GM23338 (cell line): ENCODE results near the gene ORC4. TPM values are rescaled to one million over a fixed set of nuclear protein-coding genes. Genes with fewer than 3 reads are reported as not detected.

Experiments used
- ATAC-seq: fragments of 200-7000 bp; cut with Tn5 transposase; 3 replicates; pipeline ENCODE4 v1.9.1; 2020
- DNase-seq: peaks from one replicate; pipeline ENCODE4 v3.0.0-alpha.2; 2015; ENCODE audit warnings: low spot score
- H2AFZ ChIP-seq: fragments of 200-600 bp; sonication (generic); 2 replicates; pipeline ENCODE4 v1.8.0; 2016; ENCODE audit warnings: antibody characterized with exemption, mild to moderate bottlenecking, moderate library complexity
- H3F3A ChIP-seq: fragments of 200-600 bp; sonication (generic); replicated peaks from 2 replicates; pipeline ENCODE4 v1.8.0; 2017; ENCODE audit warnings: antibody characterized with exemption, mixed run types, low read depth
- H3K27ac ChIP-seq: fragments of 200-600 bp; sonication (generic); 2 replicates; pipeline ENCODE4 v1.6.1; 2016; ENCODE audit warnings: low read depth
- H3K27me3 ChIP-seq: fragments of 200-600 bp; sonication (generic); 2 replicates; pipeline ENCODE4 v1.8.0; 2016; ENCODE audit warnings: mild to moderate bottlenecking, mixed run types, moderate library complexity; ENCODE audit not compliant: insufficient read depth
- H3K36me3 ChIP-seq: fragments of 200-600 bp; sonication (generic); 2 replicates; pipeline ENCODE4 v1.8.0; 2016; ENCODE audit warnings: mild to moderate bottlenecking; ENCODE audit not compliant: insufficient read depth
- H3K4me1 ChIP-seq: fragments of 200-600 bp; sonication (generic); 2 replicates; pipeline ENCODE4 v1.8.0; 2016; ENCODE audit warnings: mild to moderate bottlenecking, moderate library complexity; ENCODE audit not compliant: insufficient read depth
- H3K4me2 ChIP-seq: fragments of 200-600 bp; sonication (generic); 2 replicates; pipeline ENCODE4 v1.7.1; 2017; ENCODE audit warnings: mixed run types
- H3K4me3 ChIP-seq: fragments of 200-600 bp; sonication (generic); 2 replicates; pipeline ENCODE4 v1.6.1; 2016; ENCODE audit warnings: mixed run types
- H3K79me2 ChIP-seq: fragments of 200-600 bp; sonication (generic); replicated peaks from 2 replicates; pipeline ENCODE4 v1.8.0; 2017; ENCODE audit warnings: mild to moderate bottlenecking; ENCODE audit not compliant: insufficient read depth
- H3K9me2 ChIP-seq: fragments of 200-600 bp; sonication (generic); 2 replicates; pipeline ENCODE4 v1.8.0; 2017; ENCODE audit not compliant: insufficient read depth
- H4K20me1 ChIP-seq: fragments of 200-600 bp; sonication (generic); replicated peaks from 2 replicates; pipeline ENCODE4 v1.8.0; 2017; ENCODE audit warnings: mild to moderate bottlenecking; ENCODE audit not compliant: insufficient read depth
- H3K27ac Mint-ChIP-seq: 2 replicates; pipeline ENCODE4 v1.8.0; 2020; ENCODE audit warnings: inconsistent platforms, mild to moderate bottlenecking, moderate library complexity, mixed read lengths
- H3K27me3 Mint-ChIP-seq: 3 replicates; pipeline ENCODE4 v1.8.0; 2022; ENCODE audit warnings: low read depth, mild to moderate bottlenecking, moderate library complexity, mixed read lengths, inconsistent platforms; ENCODE audit not compliant: insufficient read depth, poor library complexity
- H3K36me3 Mint-ChIP-seq: 3 replicates; pipeline ENCODE4 v1.8.0; 2021; ENCODE audit warnings: low read depth, mild to moderate bottlenecking, inconsistent platforms, moderate library complexity, mixed read lengths
- H3K4me1 Mint-ChIP-seq: 3 replicates; pipeline ENCODE4 v1.8.0; 2020; ENCODE audit warnings: mild to moderate bottlenecking, inconsistent platforms, mixed read lengths
- H3K4me3 Mint-ChIP-seq: 3 replicates; pipeline ENCODE4 v1.8.0; 2021; ENCODE audit warnings: moderate library complexity, mild to moderate bottlenecking, inconsistent platforms, mixed read lengths
- H3K9me3 Mint-ChIP-seq: 3 replicates; pipeline ENCODE4 v1.8.0; 2020; ENCODE audit warnings: moderate library complexity, mild to moderate bottlenecking, inconsistent platforms, mixed read lengths
- ETS1 ChIP-seq: IDR thresholded peaks from 2 replicates; pipeline ENCODE4 v1.6.1; 2016; ENCODE audit warnings: antibody characterized with exemption
- EZH2 ChIP-seq: fragments of 200-600 bp; sonication (generic); IDR thresholded peaks from one replicate; pipeline ENCODE4 v1.8.0; 2017; ENCODE audit warnings: antibody characterized with exemption, mild to moderate bottlenecking, low read depth; ENCODE audit not compliant: unreplicated experiment
- EZH2phosphoT487 ChIP-seq: fragments of 200-600 bp; sonication (generic); IDR thresholded peaks from one replicate; pipeline ENCODE4 v1.8.1; 2018; ENCODE audit warnings: antibody characterized with exemption; ENCODE audit not compliant: unreplicated experiment
- JUNB ChIP-seq: IDR thresholded peaks from one replicate; pipeline ENCODE4 v1.6.1; 2016; ENCODE audit warnings: antibody characterized with exemption; ENCODE audit not compliant: unreplicated experiment
- NANOG ChIP-seq: IDR thresholded peaks from 2 replicates; pipeline ENCODE4 v1.6.1; 2016; ENCODE audit warnings: antibody characterized with exemption, borderline replicate concordance
- STAT1 ChIP-seq: IDR thresholded peaks from one replicate; pipeline ENCODE4 v1.6.1; 2016; ENCODE audit warnings: antibody characterized with exemption; ENCODE audit not compliant: unreplicated experiment
- ZNF114 ChIP-seq: fragments of 250-450 bp; sonication (Bioruptor Pico); IDR thresholded peaks from 2 replicates; pipeline ENCODE4 v1.5.0; 2020; ENCODE audit warnings: mild to moderate bottlenecking, moderate library complexity
- ZNF331 ChIP-seq: fragments of 250-450 bp; sonication (Bioruptor Pico); IDR thresholded peaks from 2 replicates; pipeline ENCODE4 v1.5.0; 2020; ENCODE audit warnings: low read depth, mild to moderate bottlenecking, moderate library complexity
- ZNF462 ChIP-seq: fragments of 250-450 bp; sonication (Bioruptor Pico); IDR thresholded peaks from 2 replicates; pipeline ENCODE4 v1.5.0; 2020; ENCODE audit warnings: mild to moderate bottlenecking, moderate library complexity
- polyA plus RNA-seq: library from polyadenylated mRNA; unstranded; fragments of >200 nt; fragmentation: Nextera tagmentation; extraction: Ambion mirVana; gene quantifications from 2 replicates; pipeline ENCODE4 v1.2.1, GENCODE V29; 2016
- total RNA-seq: library from RNA; depleted of rRNA; stranded (reverse); fragments of >200 nt; shearing (Covaris generic); gene quantifications from 2 replicates; pipeline ENCODE4 v1.2.3, GENCODE V29; 2014
- TF ChIP-seq, protein P1 (sequence below), 2 experiments: fragments of 200-600 bp in 1 of 2; sonication (generic) in 1 of 2; conservative IDR thresholded peaks; 2 replicates each; pipeline versions ENCODE4 v1.5.1 to v1.6.1; 2016 to 2017; ENCODE audit warnings: antibody characterized with exemption in 2 of 2, low read depth in 2 of 2, mild to moderate bottlenecking in 2 of 2, moderate library complexity in 1 of 2
- TF ChIP-seq, protein P2 (sequence below): IDR thresholded peaks from one replicate; pipeline ENCODE4 v1.6.1; 2018; ENCODE audit warnings: antibody characterized with exemption; ENCODE audit not compliant: unreplicated experiment

Gene ORC4
- total and polyA plus RNA-seq, 2 experiments from 2014 or later, result 47.5 to 177 TPM

DNA sequence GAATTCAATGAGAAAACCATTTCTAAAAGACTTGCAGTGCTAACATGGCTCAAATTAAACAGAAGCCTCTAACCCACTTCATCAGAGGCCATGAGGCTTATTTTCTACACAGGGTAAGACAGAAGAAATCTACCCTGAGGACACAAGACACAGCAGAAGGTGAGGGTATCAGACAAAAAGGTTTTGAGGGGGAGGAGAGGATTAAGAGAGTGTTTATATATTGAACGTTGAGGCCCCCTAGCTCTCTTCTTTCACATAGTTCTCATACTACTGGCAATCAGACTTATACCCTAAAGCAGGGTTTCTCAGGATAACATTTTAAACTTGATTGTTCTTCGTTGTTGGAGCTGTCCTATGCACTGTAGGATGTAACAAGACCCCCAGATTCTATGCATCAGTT, 21.4 kb downstream of the ORC4 start (continued):
- TF ChIP-seq ZNF462 (no peak), ZNF114 (CRISPR knock-in tag) (no peak), ETS1 (no peak)

DNA sequence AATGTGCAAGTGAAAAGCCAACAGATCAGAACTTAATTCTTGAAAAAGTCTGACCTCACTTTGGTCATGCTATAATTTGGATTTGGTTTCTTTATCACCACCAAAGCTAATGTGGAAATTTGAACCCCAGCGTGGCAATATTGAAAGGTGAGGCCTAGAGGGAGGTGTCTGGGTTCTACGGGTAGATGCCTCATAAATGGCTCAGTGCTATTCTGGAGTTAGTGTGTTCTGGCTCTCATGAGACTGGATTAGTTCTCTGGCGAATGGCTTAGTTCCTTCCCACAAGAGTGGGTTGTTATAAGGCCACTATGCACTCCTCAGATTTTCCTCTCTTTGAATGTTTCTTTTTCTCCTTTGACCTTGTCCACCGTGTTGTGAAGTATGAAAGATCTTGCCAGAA, 22.3 kb downstream of the ORC4 start:
- H3K27ac Mint-ChIP-seq, result no peak overlapping the region
- H3K9me3 Mint-ChIP-seq, result peaks cover 29% of the 10 kb centered on the region
- Histone ChIP-seq H3K79me2 (peaks cover 100% of the 10 kb centered on the region), H4K20me1 (peaks cover 29% of the 10 kb centered on the region), H3F3A (no peaks in the 10 kb centered on the region), H3K4me1 (peaks cover 24% of the 10 kb centered on the region), H3K27ac (no peak overlapping the region), H3K9me2 (no peaks in the 10 kb centered on the region), H2AFZ (no peak overlapping the region), H3K4me3 (no peak overlapping the region), H3K4me2 (no peak overlapping the region), H3K27me3 (no peaks in the 10 kb centered on the region), H3K36me3 (no peaks in the 10 kb centered on the region)
- H3K4me3 Mint-ChIP-seq, result no peak overlapping the region
- H3K27me3 Mint-ChIP-seq, result peaks cover 4% of the 10 kb centered on the region
- peaks cover 36% of the 10 kb centered on the region for H3K4me1 Mint-ChIP-seq
- no peak for DNase-seq
- peaks cover 50% of the 10 kb centered on the region for H3K36me3 Mint-ChIP-seq
- no peak for ATAC-seq
- TF ChIP-seq, protein P1, sequence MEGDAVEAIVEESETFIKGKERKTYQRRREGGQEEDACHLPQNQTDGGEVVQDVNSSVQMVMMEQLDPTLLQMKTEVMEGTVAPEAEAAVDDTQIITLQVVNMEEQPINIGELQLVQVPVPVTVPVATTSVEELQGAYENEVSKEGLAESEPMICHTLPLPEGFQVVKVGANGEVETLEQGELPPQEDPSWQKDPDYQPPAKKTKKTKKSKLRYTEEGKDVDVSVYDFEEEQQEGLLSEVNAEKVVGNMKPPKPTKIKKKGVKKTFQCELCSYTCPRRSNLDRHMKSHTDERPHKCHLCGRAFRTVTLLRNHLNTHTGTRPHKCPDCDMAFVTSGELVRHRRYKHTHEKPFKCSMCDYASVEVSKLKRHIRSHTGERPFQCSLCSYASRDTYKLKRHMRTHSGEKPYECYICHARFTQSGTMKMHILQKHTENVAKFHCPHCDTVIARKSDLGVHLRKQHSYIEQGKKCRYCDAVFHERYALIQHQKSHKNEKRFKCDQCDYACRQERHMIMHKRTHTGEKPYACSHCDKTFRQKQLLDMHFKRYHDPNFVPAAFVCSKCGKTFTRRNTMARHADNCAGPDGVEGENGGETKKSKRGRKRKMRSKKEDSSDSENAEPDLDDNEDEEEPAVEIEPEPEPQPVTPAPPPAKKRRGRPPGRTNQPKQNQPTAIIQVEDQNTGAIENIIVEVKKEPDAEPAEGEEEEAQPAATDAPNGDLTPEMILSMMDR (conservative IDR thresholded peaks at IDR 0.05; ENCODE audit: low read depth in 2 of 2), result no peak
- no peak for TF ChIP-seq STAT1
- TF ChIP-seq, protein P2, sequence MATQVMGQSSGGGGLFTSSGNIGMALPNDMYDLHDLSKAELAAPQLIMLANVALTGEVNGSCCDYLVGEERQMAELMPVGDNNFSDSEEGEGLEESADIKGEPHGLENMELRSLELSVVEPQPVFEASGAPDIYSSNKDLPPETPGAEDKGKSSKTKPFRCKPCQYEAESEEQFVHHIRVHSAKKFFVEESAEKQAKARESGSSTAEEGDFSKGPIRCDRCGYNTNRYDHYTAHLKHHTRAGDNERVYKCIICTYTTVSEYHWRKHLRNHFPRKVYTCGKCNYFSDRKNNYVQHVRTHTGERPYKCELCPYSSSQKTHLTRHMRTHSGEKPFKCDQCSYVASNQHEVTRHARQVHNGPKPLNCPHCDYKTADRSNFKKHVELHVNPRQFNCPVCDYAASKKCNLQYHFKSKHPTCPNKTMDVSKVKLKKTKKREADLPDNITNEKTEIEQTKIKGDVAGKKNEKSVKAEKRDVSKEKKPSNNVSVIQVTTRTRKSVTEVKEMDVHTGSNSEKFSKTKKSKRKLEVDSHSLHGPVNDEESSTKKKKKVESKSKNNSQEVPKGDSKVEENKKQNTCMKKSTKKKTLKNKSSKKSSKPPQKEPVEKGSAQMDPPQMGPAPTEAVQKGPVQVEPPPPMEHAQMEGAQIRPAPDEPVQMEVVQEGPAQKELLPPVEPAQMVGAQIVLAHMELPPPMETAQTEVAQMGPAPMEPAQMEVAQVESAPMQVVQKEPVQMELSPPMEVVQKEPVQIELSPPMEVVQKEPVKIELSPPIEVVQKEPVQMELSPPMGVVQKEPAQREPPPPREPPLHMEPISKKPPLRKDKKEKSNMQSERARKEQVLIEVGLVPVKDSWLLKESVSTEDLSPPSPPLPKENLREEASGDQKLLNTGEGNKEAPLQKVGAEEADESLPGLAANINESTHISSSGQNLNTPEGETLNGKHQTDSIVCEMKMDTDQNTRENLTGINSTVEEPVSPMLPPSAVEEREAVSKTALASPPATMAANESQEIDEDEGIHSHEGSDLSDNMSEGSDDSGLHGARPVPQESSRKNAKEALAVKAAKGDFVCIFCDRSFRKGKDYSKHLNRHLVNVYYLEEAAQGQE, result no peak
- TF ChIP-seq EZH2phosphoT487, result no peak
- no peak for TF ChIP-seq ZNF331 (CRISPR knock-in tag)
- no peak for TF ChIP-seq NANOG
- no peak for TF ChIP-seq EZH2
- TF ChIP-seq JUNB, result no peak
- no peak for TF ChIP-seq ZNF114 (CRISPR knock-in tag)
